HepG2 (cell line): ENCODE measurements around the gene KLF16. TPM values are rescaled to one million over a fixed set of nuclear protein-coding genes. Genes with fewer than 3 reads are reported as not detected.

ENCODE experiments used
- ATAC-seq: fragments of 200-7000 bp; cut with Tn5 transposase; 3 replicates; pipeline ENCODE4 v1.9.1; 2020; ENCODE audit warnings: mild to moderate bottlenecking, moderate library complexity
- BruUV-seq: library from RNA; stranded (reverse); fragments of 400-500 nt; replicated peaks from 2 replicates; lab custom pipeline; 2021; lab: Mats Ljungman, UMichigan
- CTCF ChIA-PET: fragments of 300-600 bp; formaldehyde crosslinking; extraction: SDS; loops from one replicate; lab custom pipeline; 2021; ENCODE audit warnings: low total read pairs, inconsistent platforms, low intra/inter-chr PET ratio; lab: Yijun Ruan, JAX
- POLR2A ChIA-PET: fragments of 350-600 bp; sonication (Branson Sonifier 250); formaldehyde crosslinking; loops from one replicate; lab custom pipeline; 2020; ENCODE audit warnings: antibody characterized with exemption, inconsistent platforms; lab: Yijun Ruan, JAX
- DNase-seq: peaks from one replicate; pipeline ENCODE4 v3.0.0-alpha.2; 2015; ENCODE audit warnings: low spot score
- FAIRE-seq: peaks from 3 replicates; lab custom pipeline; 2011; peaks lifted over from hg19 to GRCh38; lab: Jason Lieb, UNC
- H2AFZ ChIP-seq: one replicate; pipeline ENCODE4 v1.6.1; 2011; ENCODE audit warnings: low read length, inconsistent platforms
- H3K27ac ChIP-seq: fragments of 300-600 bp; 3 replicates; pipeline ENCODE4 v1.8.0; 2011; ENCODE audit warnings: mixed run types, mild to moderate bottlenecking, mixed read lengths, low read length, inconsistent platforms; ENCODE audit not compliant: insufficient read depth; ENCODE audit errors: extremely low read length
- H3K27me3 ChIP-seq, 2 experiments: fragments of 200-600 bp in 1 of 2; 2 replicates in 1 of 2; 3 replicates in 1 of 2; pipeline versions ENCODE4 v1.6.0 to v1.8.0; 2011; ENCODE audit warnings: low read length in 2 of 2, mild to moderate bottlenecking in 2 of 2, moderate library complexity in 2 of 2, inconsistent platforms in 1 of 2; ENCODE audit not compliant: insufficient read depth in 2 of 2, control insufficient read depth in 1 of 2
- H3K36me3 ChIP-seq, 2 experiments: fragments of 200-600 bp in 1 of 2; replicated peaks in 1 of 2; 2 replicates in 1 of 2; 3 replicates in 1 of 2; pipeline versions ENCODE4 v1.5.1 to v1.8.0; 2011; ENCODE audit warnings: low read length in 2 of 2, inconsistent platforms in 1 of 2; ENCODE audit not compliant: insufficient read depth in 2 of 2, control insufficient read depth in 1 of 2
- H3K4me1 ChIP-seq: 2 replicates; pipeline ENCODE4 v1.5.1; 2012; ENCODE audit warnings: low read length, inconsistent platforms; ENCODE audit not compliant: insufficient read depth
- H3K4me2 ChIP-seq: 2 replicates; pipeline ENCODE4 v1.6.0; 2011; ENCODE audit warnings: low read depth, low read length, inconsistent platforms
- H3K4me3 ChIP-seq, 3 experiments: fragments of 200-600 bp in 1 of 3; sonication (generic), shearing (Covaris generic) in 1 of 3; replicated peaks in 1 of 3; 2 replicates each; pipeline ENCODE4 v1.5.1; 2011 to 2016; ENCODE audit warnings: low read length in 3 of 3, inconsistent platforms in 2 of 3, low read depth in 2 of 3, mild to moderate bottlenecking in 2 of 3, control low read depth in 1 of 3, mixed read lengths in 1 of 3; ENCODE audit not compliant: insufficient read depth in 1 of 3
- H3K79me2 ChIP-seq: one replicate; pipeline ENCODE4 v1.6.1; 2011; ENCODE audit warnings: low read length, inconsistent platforms; ENCODE audit not compliant: insufficient read depth
- H3K9ac ChIP-seq: 2 replicates; pipeline ENCODE4 v1.6.0; 2011; ENCODE audit warnings: mild to moderate bottlenecking, low read depth, low read length, inconsistent platforms; ENCODE audit not compliant: insufficient read depth
- H3K9me3 ChIP-seq: 2 replicates; pipeline ENCODE4 v1.5.1; 2012; ENCODE audit warnings: mild to moderate bottlenecking, low read length
- H4K20me1 ChIP-seq: 2 replicates; pipeline ENCODE4 v1.6.0; 2011; ENCODE audit warnings: inconsistent platforms, mild to moderate bottlenecking, low read length, moderate library complexity; ENCODE audit not compliant: insufficient read depth
- AGO2 ChIP-seq: fragments of 200-400 bp; formaldehyde crosslinking; optimal IDR thresholded peaks from 2 replicates; pipeline ENCODE3; 2017; ENCODE audit warnings: mild to moderate bottlenecking, low read depth, low read length, moderate library complexity
- NR2F1 ChIP-seq, 2 experiments: fragments of 450-650 bp in 1 of 2; formaldehyde crosslinking in 1 of 2; IDR thresholded peaks; 2 replicates each; pipeline versions ENCODE4 v1.5.0 to v1.6.1; 2016 to 2020; ENCODE audit warnings: mild to moderate bottlenecking in 1 of 2, missing compliant biosample characterization in 1 of 2, missing genetic modification reagents in 1 of 2, moderate library complexity in 1 of 2
- WGBS: methylation state at CpG from one replicate; pipeline ENCODE4 v1.1.6; 2017; ENCODE audit warnings: low lambda C conversion rate; 5-methylcytosine and 5-hydroxymethylcytosine counted together
- in situ Hi-C: cut with HindIII; loops from 2 replicates; pipeline ENCODE4 v1.10.0; 2017; ENCODE audit warnings: low pct_unique_long_range_greater_than_20kb; ENCODE audit not compliant: extremely low pct_ligation_motif_present
- intact Hi-C: fragments of 100-400 bp; cut with micrococcal nuclease; formaldehyde crosslinking; loops from one replicate; pipeline ENCODE4 v1.10.0; 2022; ENCODE audit not compliant: unreplicated experiment
- polyA plus RNA-seq, 8 experiments: library from polyadenylated mRNA; depleted of rRNA in 3 of 8; stranded (reverse) in 7 of 8; unstranded in 1 of 8; fragments of >200 nt; fragmentation: Illumina TruSeq in 4 of 8; extraction: Trizol in 4 of 8; gene quantifications; 2 replicates each; pipeline versions ENCODE4 v1.2.1 to v1.2.3, GENCODE V29; 2011 to 2016; ENCODE audit warnings: low read depth in 4 of 8, missing spikeins in 1 of 8, mixed read lengths in 1 of 8; ENCODE audit not compliant: insufficient read depth in 1 of 8
- total RNA-seq, 5 experiments: library from RNA; depleted of rRNA; stranded (reverse); fragments of >200 nt; fragmentation: Illumina TruSeq; extraction: Trizol; gene quantifications; 2 replicates each; pipeline ENCODE4 v1.2.3, GENCODE V29; 2016; ENCODE audit warnings: low read depth in 1 of 5
- TF ChIP-seq, protein P1 (sequence below): sonication (generic); formaldehyde crosslinking; IDR thresholded peaks from 2 replicates; pipeline ENCODE4 v1.4.0; 2020; ENCODE audit warnings: missing genetic modification reagents

KLF16 gene
- total and polyA plus RNA-seq, 2 of the 13 experiments (the other 11 are each of a cell fraction or from before 2014, with no cell fraction given): 3.5 to 6.7 TPM

- no TSS peak for BruUV-seq
- Histone ChIP-seq H3K4me2 (no peak overlapping the region), H3K4me3 (no peak overlapping the region), H3K9me3 (no peaks in the 10 kb centered on the region), H3K79me2 (no peaks in the 10 kb centered on the region), H4K20me1 (0 out of 2 replicates have a peak, but pooled peaks cover 3% of the 10 kb centered on the region), H2AFZ (no peak overlapping the region), H3K4me1 (no peaks in the 10 kb centered on the region), H3K27ac (no peak overlapping the region), H3K9ac (no peak overlapping the region), H3K36me3 (peaks cover 8 to 23% of the 10 kb centered on the region in 2 experiments; a peak in 4 of 5 replicates), H3K27me3 (no peaks in the 10 kb centered on the region)
- FAIRE-seq (no peak), DNase-seq (no peak), ATAC-seq (no peak)
- in situ Hi-C loops: no loop called here
- CTCF ChIA-PET: no interaction called here
- intact Hi-C loops: no loop called here
- 98% methylated on average over 20 of the region's 57 CpGs for WGBS
- peak; percentile 67 for TF ChIP-seq AGO2
- TF ChIP-seq, protein P1, sequence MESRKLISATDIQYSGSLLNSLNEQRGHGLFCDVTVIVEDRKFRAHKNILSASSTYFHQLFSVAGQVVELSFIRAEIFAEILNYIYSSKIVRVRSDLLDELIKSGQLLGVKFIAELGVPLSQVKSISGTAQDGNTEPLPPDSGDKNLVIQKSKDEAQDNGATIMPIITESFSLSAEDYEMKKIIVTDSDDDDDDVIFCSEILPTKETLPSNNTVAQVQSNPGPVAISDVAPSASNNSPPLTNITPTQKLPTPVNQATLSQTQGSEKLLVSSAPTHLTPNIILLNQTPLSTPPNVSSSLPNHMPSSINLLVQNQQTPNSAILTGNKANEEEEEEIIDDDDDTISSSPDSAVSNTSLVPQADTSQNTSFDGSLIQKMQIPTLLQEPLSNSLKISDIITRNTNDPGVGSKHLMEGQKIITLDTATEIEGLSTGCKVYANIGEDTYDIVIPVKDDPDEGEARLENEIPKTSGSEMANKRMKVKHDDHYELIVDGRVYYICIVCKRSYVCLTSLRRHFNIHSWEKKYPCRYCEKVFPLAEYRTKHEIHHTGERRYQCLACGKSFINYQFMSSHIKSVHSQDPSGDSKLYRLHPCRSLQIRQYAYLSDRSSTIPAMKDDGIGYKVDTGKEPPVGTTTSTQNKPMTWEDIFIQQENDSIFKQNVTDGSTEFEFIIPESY (CRISPR knock-in tag): peak; percentile 53; the same call in 1 of the 2 replicates
- no peak for TF ChIP-seq NR2F1 (CRISPR knock-in tag; IDR thresholded peaks at IDR 0.05)
- POLR2A ChIA-PET: interaction anchor here (2.1 kb wide), 1 partner anchor 10 kb away, joined by 6 read pairs; no protein-coding TSS in a partner anchor
Measured at GRCh38 chr19:1828279-1829238, 34.8 kb downstream of the KLF16 start.
